ENCODE measurements around the gene VASP. TPM values are rescaled to one million over a fixed set of nuclear protein-coding genes. Genes with fewer than 3 reads are reported as not detected.

VASP gene
- total RNA-seq, 1 donor from 2014 or later: 59.0 TPM

DNA sequence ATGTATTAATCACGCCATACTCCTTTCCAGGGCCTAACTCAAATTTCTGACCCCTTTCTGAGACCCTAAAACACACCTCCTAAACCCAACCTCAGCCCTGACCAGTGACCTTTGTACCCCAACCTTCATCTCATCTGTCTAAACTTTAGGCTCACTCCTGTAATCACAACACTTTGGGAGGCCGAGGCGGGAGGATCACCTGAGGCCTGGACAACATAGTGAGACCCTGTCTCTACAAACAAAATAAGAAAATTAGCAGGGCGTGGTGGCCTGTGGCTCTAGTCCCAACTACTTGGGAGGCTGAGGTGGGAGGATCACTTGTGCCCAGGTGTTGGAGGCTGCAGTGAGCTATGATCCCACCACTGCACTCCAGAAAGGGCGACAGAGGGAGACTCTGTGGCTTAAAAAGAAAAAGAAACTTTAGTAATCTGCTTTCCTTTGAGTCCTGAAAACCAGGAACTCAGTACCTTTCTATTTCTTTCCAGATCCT is 15.1 kb upstream of the VASP start:
- Histone ChIP-seq H3K27me3 (ENCODE audit: control insufficient read depth, insufficient read depth, low read length) (no peaks in the 10 kb centered on the region), H3K36me3 (ENCODE audit: control insufficient read depth, insufficient read depth, low read length) (no peaks in the 10 kb centered on the region), H3K4me3 (ENCODE audit: low read depth, low read length) (no peak overlapping the region)
- FAIRE-seq (no peak), DNase-seq (ENCODE audit: low read depth) (no peak)
- TF ChIP-seq, protein P1, sequence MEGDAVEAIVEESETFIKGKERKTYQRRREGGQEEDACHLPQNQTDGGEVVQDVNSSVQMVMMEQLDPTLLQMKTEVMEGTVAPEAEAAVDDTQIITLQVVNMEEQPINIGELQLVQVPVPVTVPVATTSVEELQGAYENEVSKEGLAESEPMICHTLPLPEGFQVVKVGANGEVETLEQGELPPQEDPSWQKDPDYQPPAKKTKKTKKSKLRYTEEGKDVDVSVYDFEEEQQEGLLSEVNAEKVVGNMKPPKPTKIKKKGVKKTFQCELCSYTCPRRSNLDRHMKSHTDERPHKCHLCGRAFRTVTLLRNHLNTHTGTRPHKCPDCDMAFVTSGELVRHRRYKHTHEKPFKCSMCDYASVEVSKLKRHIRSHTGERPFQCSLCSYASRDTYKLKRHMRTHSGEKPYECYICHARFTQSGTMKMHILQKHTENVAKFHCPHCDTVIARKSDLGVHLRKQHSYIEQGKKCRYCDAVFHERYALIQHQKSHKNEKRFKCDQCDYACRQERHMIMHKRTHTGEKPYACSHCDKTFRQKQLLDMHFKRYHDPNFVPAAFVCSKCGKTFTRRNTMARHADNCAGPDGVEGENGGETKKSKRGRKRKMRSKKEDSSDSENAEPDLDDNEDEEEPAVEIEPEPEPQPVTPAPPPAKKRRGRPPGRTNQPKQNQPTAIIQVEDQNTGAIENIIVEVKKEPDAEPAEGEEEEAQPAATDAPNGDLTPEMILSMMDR (IDR thresholded peaks at IDR 0.05; ENCODE audit: insufficient read depth, low read length, severe bottlenecking): no peak

DNA sequence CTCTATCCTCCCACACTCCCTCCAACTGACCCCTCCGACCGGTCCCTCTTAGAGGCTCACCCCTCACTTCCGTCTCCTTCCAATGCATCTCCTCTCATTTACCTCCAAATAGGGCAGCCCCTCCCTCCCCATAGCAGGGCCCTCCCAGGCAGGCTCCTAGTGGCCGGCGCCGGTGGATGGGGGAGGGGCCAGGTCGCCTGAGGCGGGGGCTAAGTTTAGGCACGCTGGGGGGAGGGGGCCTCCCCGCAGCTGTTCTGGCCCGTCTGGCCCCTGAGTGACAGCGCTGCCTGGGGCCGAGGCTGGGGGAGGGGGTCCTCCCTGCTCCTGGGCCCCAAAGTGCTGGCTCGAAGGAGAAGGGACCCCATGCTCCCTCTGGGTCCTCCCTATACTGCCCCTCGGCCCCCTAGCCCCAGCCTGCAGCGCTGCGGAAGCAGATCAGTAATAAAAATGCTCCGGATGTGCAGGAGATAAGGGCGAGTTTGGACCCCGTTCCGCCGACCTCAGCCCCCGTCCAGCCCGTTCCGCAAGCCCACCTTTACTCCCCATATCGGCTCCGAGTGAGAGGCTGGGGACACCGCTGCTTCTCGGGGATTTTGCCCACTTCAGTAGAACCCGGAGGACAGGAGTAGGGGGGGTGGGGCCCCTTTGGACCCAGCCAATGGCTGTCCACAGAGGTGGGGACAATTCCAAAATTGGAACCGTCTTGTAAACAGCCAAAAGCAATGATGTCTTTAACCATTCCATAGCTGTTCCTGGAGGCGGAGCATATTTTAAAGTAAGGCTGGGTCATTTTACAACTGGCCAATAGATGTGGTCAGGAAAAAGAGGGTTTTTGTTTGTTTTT is 14.4 kb upstream of the VASP start:
- Histone ChIP-seq H3K36me3 (ENCODE audit: control insufficient read depth, insufficient read depth, low read length) (no peaks in the 10 kb centered on the region), H3K4me3 (ENCODE audit: low read depth, low read length) (peak overlapping the region; percentile 36), H3K27me3 (ENCODE audit: control insufficient read depth, insufficient read depth, low read length) (no peaks in the 10 kb centered on the region)
- FAIRE-seq (no peak), DNase-seq (ENCODE audit: low read depth) (no peak)
- TF ChIP-seq, protein P1 (IDR thresholded peaks at IDR 0.05; ENCODE audit: insufficient read depth, low read length, severe bottlenecking): no peak

DNA sequence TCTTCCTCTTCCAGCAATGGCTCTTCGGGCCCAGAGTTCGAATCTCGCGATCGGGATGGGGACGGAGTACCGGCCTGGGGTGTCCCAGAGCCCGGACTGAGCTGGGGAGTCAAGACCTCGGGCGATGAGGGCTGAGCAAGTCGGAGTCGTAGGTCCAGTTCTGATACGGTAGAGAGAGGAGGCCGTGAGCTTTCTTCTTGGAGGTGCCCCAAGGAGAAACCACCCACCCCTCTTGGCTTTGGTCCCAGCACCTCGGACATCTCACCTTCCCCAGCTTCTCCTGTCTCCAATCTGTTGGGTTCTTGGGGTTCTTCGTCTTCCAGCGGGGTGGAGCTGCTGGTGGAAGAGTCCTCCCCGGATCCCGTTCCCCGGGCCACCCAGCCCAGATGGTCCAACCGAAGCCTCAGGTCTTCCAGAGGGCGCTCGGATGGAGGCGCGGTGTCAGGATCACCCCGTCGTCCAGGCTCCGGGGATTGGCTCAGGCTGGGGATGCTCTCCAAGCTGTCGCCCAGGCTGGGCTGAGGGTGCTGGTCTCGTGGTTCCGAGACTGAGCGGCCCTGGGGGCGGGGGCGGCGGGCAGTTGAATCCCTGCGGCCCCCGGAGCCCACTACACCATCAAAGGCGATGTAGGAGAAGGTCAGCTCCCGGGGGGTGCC is 12.9 kb upstream of the VASP start:
- TF ChIP-seq, protein P1 (IDR thresholded peaks at IDR 0.05; ENCODE audit: insufficient read depth, low read length, severe bottlenecking): no peak
- no peak for FAIRE-seq
- DNase-seq (ENCODE audit: low read depth): no peak
- H3K4me3 ChIP-seq (ENCODE audit: low read depth, low read length): no peak overlapping the region
- no peaks in the 10 kb centered on the region for H3K27me3 ChIP-seq (ENCODE audit: control insufficient read depth, insufficient read depth, low read length)
- no peaks in the 10 kb centered on the region for H3K36me3 ChIP-seq (ENCODE audit: control insufficient read depth, insufficient read depth, low read length)

DNA sequence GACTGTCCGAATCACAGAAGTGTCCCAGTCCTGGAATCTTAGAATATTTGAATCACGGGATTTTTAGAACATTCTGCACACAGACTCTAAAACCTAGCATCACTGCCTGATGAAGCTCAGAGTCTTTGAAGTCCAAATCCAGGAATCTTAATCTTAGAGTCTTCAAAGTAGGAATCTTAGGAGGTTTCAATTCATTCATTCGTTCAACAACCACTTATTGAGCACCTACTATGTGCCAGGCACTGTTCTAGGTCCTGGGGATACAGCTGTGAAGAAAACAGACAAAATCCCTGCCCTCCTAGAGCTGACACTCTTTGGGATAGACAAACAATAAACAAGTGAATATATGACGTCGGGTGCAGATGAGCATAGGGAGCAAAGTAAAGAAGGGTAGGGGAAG is 12.1 kb upstream of the VASP start:
- FAIRE-seq (no peak), DNase-seq (ENCODE audit: low read depth) (no peak)
- Histone ChIP-seq H3K4me3 (ENCODE audit: low read depth, low read length) (no peak overlapping the region), H3K27me3 (ENCODE audit: control insufficient read depth, insufficient read depth, low read length) (no peaks in the 10 kb centered on the region), H3K36me3 (ENCODE audit: control insufficient read depth, insufficient read depth, low read length) (no peaks in the 10 kb centered on the region)
- TF ChIP-seq, protein P1 (IDR thresholded peaks at IDR 0.05; ENCODE audit: insufficient read depth, low read length, severe bottlenecking): no peak

DNA sequence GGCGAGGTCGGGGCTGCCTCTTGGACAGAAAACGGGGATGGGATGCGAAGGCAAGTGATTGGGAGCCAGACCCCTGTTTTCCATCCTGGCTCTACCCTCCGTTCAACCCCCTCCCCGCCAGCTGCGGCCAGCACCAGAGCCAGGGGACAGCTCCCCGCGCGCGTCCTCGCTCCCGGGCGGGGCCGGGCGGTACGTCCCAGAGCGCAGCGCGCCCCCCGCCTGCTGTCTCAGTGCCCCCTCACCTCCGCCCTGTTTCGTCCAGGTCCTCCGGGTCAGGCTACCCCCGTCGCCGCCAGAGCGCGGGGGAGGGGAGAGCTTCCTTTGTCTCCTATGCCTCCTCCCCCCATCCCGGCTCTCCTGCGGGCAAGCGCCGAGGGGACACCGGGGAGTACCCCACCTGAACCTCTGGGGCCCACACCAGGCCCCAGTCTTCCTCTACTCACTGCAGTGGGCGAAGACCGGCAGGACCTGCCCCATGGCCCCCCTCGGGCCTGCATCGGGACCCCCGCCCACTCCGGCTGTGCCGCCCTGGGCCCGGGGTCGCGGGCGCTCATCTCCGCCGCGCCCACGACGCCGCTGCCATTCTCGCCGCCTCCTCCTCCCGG is 10.8 kb upstream of the VASP start:
- TF ChIP-seq, protein P1 (IDR thresholded peaks at IDR 0.05; ENCODE audit: insufficient read depth, low read length, severe bottlenecking): no peak
- DNase-seq (ENCODE audit: low read depth) (no peak), FAIRE-seq (no peak)
- no peaks in the 10 kb centered on the region for H3K27me3 ChIP-seq (ENCODE audit: control insufficient read depth, insufficient read depth, low read length)
- H3K36me3 ChIP-seq (ENCODE audit: control insufficient read depth, insufficient read depth, low read length): no peaks in the 10 kb centered on the region
- H3K4me3 ChIP-seq (ENCODE audit: low read depth, low read length): peak overlapping the region; percentile 55

All from bronchial epithelial cell (primary cell).